ENCODE results near the gene APOBEC2.

DNA sequence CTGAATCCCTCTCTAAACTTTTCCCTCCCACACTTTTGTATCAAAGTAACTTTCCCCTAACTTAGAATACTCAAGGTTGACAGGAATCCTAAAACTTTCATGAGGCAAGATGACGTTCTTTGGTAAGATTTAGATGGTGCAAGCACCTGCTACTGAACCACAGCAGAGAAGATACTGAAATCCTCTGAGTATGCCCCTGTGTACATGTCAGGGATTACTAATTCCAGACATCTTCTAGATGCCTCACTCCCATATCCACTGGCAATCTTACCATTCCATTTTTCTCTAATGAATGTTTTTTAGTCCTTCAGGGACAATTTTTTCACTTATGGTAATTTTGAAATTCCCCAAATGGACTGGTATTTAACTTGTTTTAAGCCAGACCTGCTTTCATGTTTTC is 9.1 kb downstream of the APOBEC2 start:
- TF ChIP-seq POLR2A (IDR thresholded peaks at IDR 0.05; ENCODE audit: low read length), result no peak
- TF ChIP-seq GATA1 (IDR thresholded peaks at IDR 0.05; ENCODE audit: low read depth, low read length), result no peak
